ENCODE measurements around the gene TLR10. TPM values are rescaled to one million over a fixed set of nuclear protein-coding genes. Genes with fewer than 3 reads are reported as not detected.
"Not testable (repeated sequence)": the region's sequence is repeated elsewhere in the genome, so short reads cannot be mapped to it uniquely, and the experiment has no call there.

TLR10 gene
- total and polyA plus RNA-seq, 2 experiments from 2014 or later: not detected

DNA sequence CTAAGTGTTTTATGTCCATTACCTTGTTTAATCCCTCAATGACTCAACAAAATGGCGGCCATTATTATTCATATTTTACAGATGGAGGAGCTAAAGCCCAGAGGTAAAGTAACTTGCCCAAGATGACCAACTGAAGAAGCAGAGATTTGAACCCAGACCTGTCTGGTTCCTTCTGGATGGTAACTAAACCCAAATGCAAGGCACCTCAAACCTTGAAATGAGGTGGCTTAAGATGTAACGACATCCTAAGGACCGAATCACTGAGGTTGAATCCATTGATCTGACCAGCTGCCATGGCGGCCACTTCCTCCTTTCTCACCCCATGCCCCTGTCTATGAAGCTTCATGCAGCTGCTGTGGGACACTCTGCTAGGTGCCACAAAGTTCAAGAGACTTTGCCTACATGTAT, 932 bp downstream of the TLR10 start:
- H3K4me1 ChIP-seq (ENCODE audit: insufficient read depth): no peaks in the 10 kb centered on the region
- H3F3A ChIP-seq (ENCODE audit: insufficient read depth): no peaks in the 10 kb centered on the region
- H3K36me3 ChIP-seq (ENCODE audit: low read depth): no peaks in the 10 kb centered on the region
- no peak overlapping the region for H3K4me2 ChIP-seq (ENCODE audit: unreplicated experiment)
- no peaks in the 10 kb centered on the region for H3K9me2 ChIP-seq (ENCODE audit: insufficient read depth)
- H3K79me2 ChIP-seq (ENCODE audit: insufficient read depth): no peaks in the 10 kb centered on the region
- H2AFZ ChIP-seq: no peak overlapping the region
- in situ Hi-C loops (cut with MboI): no loop called here
- WGBS, 2 experiments (ENCODE audit: low coverage in 1 of 2, low lambda C conversion rate in 2 of 2, missing lambda C conversion rate in 2 of 2): 75 to 77% methylated on average over 4 of the region's 4 CpGs
- TF ChIP-seq EZH2 (IDR thresholded peaks at IDR 0.05; ENCODE audit: insufficient read depth, poor library complexity, severe bottlenecking) (no peak), EZH2phosphoT487 (IDR thresholded peaks at IDR 0.05; ENCODE audit: insufficient read depth, low read depth) (no peak)
- no peaks in the 10 kb centered on the region for H4K20me1 ChIP-seq (ENCODE audit: insufficient read depth)
- no peaks in the 10 kb centered on the region for H3K9me3 ChIP-seq (ENCODE audit: low read depth)
- no peak for DNase-seq
- H3K27me3 ChIP-seq (replicated peaks; ENCODE audit: insufficient read depth): 0 out of 2 replicates have a peak, but pooled peaks cover 3% of the 10 kb centered on the region
- no peak overlapping the region for H3K9ac ChIP-seq
- H3K27ac ChIP-seq: no peak overlapping the region
- H3K4me3 ChIP-seq: no peak overlapping the region

DNA sequence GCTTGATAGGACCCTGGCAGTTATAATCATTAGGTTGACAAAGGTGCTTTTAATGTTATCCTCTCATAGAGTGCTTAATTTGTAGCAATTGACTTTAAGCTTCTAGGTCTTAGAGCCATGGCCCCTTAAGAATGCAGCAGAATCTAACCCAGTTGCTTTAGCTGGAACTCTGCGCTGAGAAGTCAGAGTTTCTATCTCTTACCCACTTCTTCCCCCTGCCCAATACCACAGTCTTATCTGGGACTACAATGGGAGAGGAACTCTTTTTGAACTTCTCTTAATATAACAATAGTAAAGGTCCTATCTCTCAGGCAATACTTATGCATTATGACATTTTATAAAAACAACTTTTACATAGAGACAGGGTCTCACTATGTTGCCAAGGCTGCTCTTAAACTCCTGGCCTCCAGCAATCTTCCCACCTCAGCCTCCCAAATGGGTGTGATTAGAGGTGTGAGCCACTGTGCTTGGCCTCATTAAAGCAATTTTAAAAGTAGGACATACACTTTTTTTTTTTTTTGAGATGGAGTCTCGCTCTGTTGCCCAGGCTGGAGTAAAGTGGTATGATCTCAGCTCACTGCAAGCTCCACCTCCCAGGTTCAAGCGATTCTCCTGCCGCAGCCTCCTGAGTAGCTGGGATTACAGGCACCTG, 1.8 kb downstream of the TLR10 start:
- H3K4me2 ChIP-seq (ENCODE audit: unreplicated experiment): no peak overlapping the region
- 0 out of 2 replicates have a peak, but pooled peaks cover 3% of the 10 kb centered on the region for H3K27me3 ChIP-seq (replicated peaks; ENCODE audit: insufficient read depth)
- DNase-seq: no peak
- H3F3A ChIP-seq (ENCODE audit: insufficient read depth): no peaks in the 10 kb centered on the region
- no peaks in the 10 kb centered on the region for H3K79me2 ChIP-seq (ENCODE audit: insufficient read depth)
- H4K20me1 ChIP-seq (ENCODE audit: insufficient read depth): no peaks in the 10 kb centered on the region
- no peaks in the 10 kb centered on the region for H3K9me3 ChIP-seq (ENCODE audit: low read depth)
- TF ChIP-seq EZH2phosphoT487 (IDR thresholded peaks at IDR 0.05; ENCODE audit: insufficient read depth, low read depth): no peak
- TF ChIP-seq EZH2 (IDR thresholded peaks at IDR 0.05; ENCODE audit: insufficient read depth, poor library complexity, severe bottlenecking): no peak
- no peaks in the 10 kb centered on the region for H3K9me2 ChIP-seq (ENCODE audit: insufficient read depth)
- no peak overlapping the region for H3K27ac ChIP-seq
- no peak overlapping the region for H3K4me3 ChIP-seq
- no peaks in the 10 kb centered on the region for H3K4me1 ChIP-seq (ENCODE audit: insufficient read depth)
- H3K36me3 ChIP-seq (ENCODE audit: low read depth): no peaks in the 10 kb centered on the region
- no peak overlapping the region for H2AFZ ChIP-seq
- no peak overlapping the region for H3K9ac ChIP-seq
- in situ Hi-C loops (cut with MboI): no loop called here
- 93 to 95% methylated on average over 4 of the region's 4 CpGs for WGBS, 2 experiments (ENCODE audit: low coverage in 1 of 2, low lambda C conversion rate in 2 of 2, missing lambda C conversion rate in 2 of 2)

DNA sequence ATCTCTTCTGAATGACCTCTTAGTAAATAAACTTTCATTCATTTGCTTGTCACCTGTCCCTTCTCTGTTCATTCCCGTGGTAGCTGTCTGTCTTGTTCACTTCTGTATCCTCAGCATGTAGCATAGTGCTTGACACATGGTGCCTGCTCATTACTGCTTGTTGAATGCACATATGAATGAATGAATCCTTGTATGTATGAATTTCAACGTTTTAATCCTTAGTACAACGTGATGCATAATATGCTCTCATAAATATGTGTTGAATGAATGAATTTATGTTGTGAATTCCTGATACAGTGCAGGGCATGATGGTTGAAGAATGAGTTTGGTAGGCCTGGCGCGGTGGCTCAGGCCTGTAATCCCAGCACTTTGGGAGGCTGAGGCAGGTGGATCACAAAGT, 3.0 kb downstream of the TLR10 start:
- H4K20me1 ChIP-seq (ENCODE audit: insufficient read depth): no peaks in the 10 kb centered on the region
- H3K79me2 ChIP-seq (ENCODE audit: insufficient read depth): no peaks in the 10 kb centered on the region
- no peak overlapping the region for H3K27ac ChIP-seq
- in situ Hi-C loops (cut with MboI): no loop called here
- DNase-seq: no peak
- WGBS, 2 experiments (ENCODE audit: low coverage in 1 of 2, low lambda C conversion rate in 2 of 2, missing lambda C conversion rate in 2 of 2): 69 to 71% methylated on average over 5 of the region's 5 CpGs
- H3K9me2 ChIP-seq (ENCODE audit: insufficient read depth): no peaks in the 10 kb centered on the region
- H3K36me3 ChIP-seq (ENCODE audit: low read depth): no peaks in the 10 kb centered on the region
- TF ChIP-seq EZH2 (IDR thresholded peaks at IDR 0.05; ENCODE audit: insufficient read depth, poor library complexity, severe bottlenecking) (no peak), EZH2phosphoT487 (IDR thresholded peaks at IDR 0.05; ENCODE audit: insufficient read depth, low read depth) (no peak)
- no peaks in the 10 kb centered on the region for H3F3A ChIP-seq (ENCODE audit: insufficient read depth)
- H2AFZ ChIP-seq: no peak overlapping the region
- H3K4me1 ChIP-seq (ENCODE audit: insufficient read depth): no peaks in the 10 kb centered on the region
- no peak overlapping the region for H3K4me3 ChIP-seq
- no peak overlapping the region for H3K9ac ChIP-seq
- no peaks in the 10 kb centered on the region for H3K9me3 ChIP-seq (ENCODE audit: low read depth)
- H3K27me3 ChIP-seq (replicated peaks; ENCODE audit: insufficient read depth): peaks cover 5% of the 10 kb centered on the region; the same call in 1 of the 2 replicates
- no peak overlapping the region for H3K4me2 ChIP-seq (ENCODE audit: unreplicated experiment)

DNA sequence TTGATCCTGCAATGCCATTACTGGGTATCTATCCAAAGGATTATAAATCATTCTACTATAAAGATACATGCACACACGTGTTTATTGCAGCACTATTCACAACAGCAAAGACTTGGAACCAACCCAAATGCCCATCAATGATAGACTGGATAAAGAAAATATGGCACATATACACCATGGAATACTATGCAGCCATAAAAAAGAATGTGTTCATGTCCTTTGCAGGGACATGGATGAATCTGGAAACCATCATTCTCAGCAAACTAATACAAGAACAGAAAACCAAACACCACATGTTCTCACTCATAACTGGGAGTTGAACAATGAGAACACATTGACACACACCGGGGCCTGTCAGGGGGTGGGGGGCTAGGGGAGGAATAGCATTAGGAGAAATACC, 4.9 kb downstream of the TLR10 start:
- WGBS, 2 experiments (ENCODE audit: low coverage in 1 of 2, low lambda C conversion rate in 2 of 2, missing lambda C conversion rate in 2 of 2): 46 to 48% methylated on average over 2 of the region's 2 CpGs
- H2AFZ ChIP-seq; H3K4me2 ChIP-seq (ENCODE audit: unreplicated experiment); DNase-seq; H3K27ac ChIP-seq; in situ Hi-C loops (cut with MboI); H3K79me2 ChIP-seq (ENCODE audit: insufficient read depth); H3K9me3 ChIP-seq (ENCODE audit: low read depth); H3K4me1 ChIP-seq (ENCODE audit: insufficient read depth); H3K9ac ChIP-seq; H3K36me3 ChIP-seq (ENCODE audit: low read depth); H3K4me3 ChIP-seq; H3F3A ChIP-seq (ENCODE audit: insufficient read depth); H3K9me2 ChIP-seq (ENCODE audit: insufficient read depth); H4K20me1 ChIP-seq (ENCODE audit: insufficient read depth): not testable (repeated sequence)
- H3K27me3 ChIP-seq (replicated peaks; ENCODE audit: insufficient read depth): peaks cover 16% of the 10 kb centered on the region; the same call in 1 of the 2 replicates

DNA sequence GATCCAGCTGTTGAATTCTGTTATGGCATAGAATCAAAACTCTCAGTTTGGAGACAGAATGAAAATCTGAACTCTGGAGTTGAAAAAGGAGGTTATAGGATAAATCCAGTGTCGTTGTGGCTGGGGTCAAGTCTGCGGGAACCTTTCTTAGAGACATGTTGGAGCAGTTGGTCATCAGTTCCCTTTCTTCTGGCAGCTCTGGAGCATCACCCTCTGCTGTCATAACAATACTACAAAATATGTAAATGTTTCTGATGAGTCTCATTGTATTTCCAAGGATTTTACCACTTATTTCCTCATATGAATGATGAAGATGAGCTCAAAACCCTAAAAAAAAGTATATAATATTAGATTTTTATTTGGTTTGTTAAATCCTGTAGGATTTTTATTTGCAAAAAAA, 7.5 kb downstream of the TLR10 start:
- Histone ChIP-seq H3K9me3 (ENCODE audit: low read depth) (no peaks in the 10 kb centered on the region), H3K27ac (no peak overlapping the region), H3K9me2 (ENCODE audit: insufficient read depth) (no peaks in the 10 kb centered on the region), H3K4me2 (ENCODE audit: unreplicated experiment) (no peak overlapping the region), H3K4me3 (no peak overlapping the region), H3K79me2 (ENCODE audit: insufficient read depth) (no peaks in the 10 kb centered on the region), H2AFZ (no peak overlapping the region), H3K9ac (no peak overlapping the region), H3K4me1 (ENCODE audit: insufficient read depth) (no peaks in the 10 kb centered on the region), H3K27me3 (replicated peaks; ENCODE audit: insufficient read depth) (peaks cover 14% of the 10 kb centered on the region; the same call in 1 of the 2 replicates), H3F3A (ENCODE audit: insufficient read depth) (no peaks in the 10 kb centered on the region), H3K36me3 (ENCODE audit: low read depth) (no peaks in the 10 kb centered on the region), H4K20me1 (ENCODE audit: insufficient read depth) (no peaks in the 10 kb centered on the region)
- no peak for DNase-seq
- in situ Hi-C loops (cut with MboI): no loop called here
- WGBS, 2 experiments (ENCODE audit: low coverage in 1 of 2, low lambda C conversion rate in 2 of 2, missing lambda C conversion rate in 2 of 2): 22 to 40% methylated on average over 2 of the region's 2 CpGs
- TF ChIP-seq EZH2 (IDR thresholded peaks at IDR 0.05; ENCODE audit: insufficient read depth, poor library complexity, severe bottlenecking) (no peak), EZH2phosphoT487 (IDR thresholded peaks at IDR 0.05; ENCODE audit: insufficient read depth, low read depth) (no peak)

Measured in GM23248 (cell line).